Epidermal melanocyte (primary cell): ENCODE measurements around the gene SLC6A4.
"Not testable (repeated sequence)": the region's sequence is repeated elsewhere in the genome, so short reads cannot be mapped to it uniquely, and the experiment has no call there.

Experiments
- DNase-seq: peaks from one replicate; pipeline ENCODE4 v3.0.0; 2011; ENCODE audit warnings: low spot score; ENCODE audit not compliant: insufficient read length

SLC6A4 gene

GRCh38 chr17:30219833-30220232, 15.7 kb downstream of the SLC6A4 start:
- DNase-seq: no peak

DNA sequence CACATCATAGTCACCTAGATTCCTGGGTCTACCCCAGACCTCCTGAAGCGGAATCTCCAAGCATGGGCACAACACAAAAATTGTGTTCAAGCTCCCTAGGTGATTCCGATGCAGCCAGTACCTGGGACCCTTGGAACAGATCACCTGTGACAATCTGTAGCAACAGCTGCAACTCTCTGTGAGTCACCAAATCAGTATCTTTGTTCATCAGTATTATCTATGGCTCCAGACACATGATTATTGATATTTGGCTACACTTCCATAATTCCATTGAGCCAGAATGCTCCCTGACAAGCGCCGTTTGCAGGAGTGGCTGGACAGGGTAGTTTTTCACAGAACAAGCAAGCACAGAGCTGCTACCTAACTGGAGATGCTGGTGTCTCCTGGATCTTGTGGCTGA, 16.2 kb downstream of the SLC6A4 start:
- DNase-seq: no peak

DNA sequence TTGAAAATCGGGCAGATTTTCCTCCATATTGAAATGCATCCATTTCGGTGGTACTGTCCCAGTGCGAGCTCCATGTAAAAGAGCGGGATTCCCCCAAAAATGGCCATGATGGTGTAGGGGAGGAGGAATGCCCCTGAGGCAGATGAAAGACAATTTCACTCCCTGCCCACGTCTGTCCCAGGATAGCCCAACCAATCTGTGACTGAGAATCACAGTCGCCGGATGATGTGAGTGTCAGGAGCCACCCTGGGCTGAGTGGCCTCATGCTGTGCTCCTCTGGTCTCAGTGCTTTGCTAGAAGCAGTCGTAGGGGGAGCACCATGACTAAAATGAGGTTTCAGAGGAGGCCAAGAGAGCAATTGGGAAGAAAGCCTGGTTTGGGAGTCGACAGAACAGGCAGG, 16.7 kb downstream of the SLC6A4 start:
- no peak for DNase-seq

DNA sequence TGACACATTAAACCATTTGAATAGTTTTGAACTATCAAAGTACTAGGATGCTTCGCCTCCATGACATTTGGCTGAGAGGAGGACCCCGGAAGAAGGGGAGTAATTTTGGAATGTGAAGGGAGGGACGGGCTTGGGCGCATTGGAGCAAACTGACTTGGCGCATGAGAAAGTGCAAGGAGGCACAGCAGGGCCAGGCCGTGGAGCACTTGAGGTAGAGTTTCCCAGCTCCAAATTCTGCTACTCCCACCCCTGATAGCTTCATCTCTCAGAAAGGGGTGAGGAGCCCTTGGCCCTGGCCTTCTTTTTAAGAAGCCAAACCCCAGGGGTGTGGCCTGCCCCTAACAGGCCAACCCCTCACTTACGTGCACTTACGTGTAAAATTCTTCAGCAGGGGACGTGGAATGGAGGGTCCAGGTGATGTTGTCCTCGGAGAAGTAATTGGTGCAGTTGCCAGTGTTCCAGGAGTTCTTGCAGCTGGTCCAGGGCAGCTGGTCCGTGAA, 17.7 kb downstream of the SLC6A4 start:
- DNase-seq: no peak

DNA sequence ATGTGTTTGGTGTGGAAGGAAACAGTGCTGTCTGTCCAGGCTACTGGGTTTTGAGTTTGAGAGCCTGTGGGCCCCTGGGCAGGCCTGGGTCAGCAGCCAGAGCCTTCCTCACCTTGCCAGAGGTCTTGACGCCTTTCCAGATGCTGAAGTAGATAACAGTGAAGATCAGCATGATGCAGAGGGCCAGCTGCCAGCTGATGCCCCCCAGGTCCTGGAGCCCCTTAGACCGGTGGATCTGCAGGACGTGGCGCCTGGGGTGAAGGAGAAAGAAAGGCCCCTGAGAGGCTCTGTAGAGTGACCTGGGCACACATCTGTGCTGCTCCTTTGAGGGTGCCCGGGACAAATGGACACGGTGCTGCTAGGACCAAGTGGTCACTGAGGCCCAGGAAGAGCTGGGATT, 18.4 kb downstream of the SLC6A4 start:
- no peak for DNase-seq

GRCh38 chr17:30212750-30213149, 22.7 kb downstream of the SLC6A4 start:
- no peak for DNase-seq

DNA sequence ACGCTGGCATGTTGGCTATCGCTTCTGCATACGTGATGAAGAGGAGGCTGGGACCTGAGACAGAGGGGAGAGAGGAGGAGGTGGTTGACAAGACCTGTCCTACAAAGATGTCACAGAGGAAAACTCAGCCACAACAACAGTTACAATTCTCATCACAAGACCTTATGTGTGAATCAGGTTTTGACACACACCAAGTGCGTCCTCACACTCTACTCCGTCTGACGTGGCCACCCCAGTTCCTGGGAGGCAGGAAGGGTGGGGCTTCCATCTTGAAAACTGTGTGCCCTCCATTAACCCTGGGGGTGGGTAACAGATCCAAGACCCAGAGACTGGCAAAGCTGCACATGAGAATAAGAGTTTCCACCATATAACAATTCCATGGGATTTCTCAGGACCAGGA, 24.1 kb downstream of the SLC6A4 start:
- no peak for DNase-seq

- no peak for DNase-seq
These were observed 24.6 kb downstream of the SLC6A4 start for GRCh38 chr17:30210901-30211300.

GRCh38 chr17:30210366-30210765, 25.1 kb downstream of the SLC6A4 start:
- DNase-seq: no peak

DNA sequence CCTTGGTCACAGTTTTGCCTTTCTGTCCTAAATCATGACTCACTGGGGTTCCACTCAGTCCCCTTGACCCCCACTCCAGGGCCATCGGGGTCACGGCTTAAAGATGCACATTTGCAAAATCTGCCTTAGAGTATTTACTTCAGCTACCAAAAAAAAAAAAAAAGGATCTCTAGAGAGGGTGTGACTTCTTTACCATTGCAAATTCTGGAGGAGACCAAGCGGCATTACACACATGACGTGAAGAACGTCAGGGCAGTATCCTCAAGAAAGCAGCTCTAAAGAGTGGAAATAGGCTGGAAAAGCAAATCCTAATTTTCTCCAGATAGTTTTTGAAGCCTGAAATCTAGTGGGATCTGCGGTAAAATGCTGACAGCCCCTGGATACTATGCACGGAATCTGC, 25.6 kb downstream of the SLC6A4 start:
- no peak for DNase-seq

GRCh38 chr17:30208214-30208613, 27.3 kb downstream of the SLC6A4 start:
- DNase-seq: no peak

DNA sequence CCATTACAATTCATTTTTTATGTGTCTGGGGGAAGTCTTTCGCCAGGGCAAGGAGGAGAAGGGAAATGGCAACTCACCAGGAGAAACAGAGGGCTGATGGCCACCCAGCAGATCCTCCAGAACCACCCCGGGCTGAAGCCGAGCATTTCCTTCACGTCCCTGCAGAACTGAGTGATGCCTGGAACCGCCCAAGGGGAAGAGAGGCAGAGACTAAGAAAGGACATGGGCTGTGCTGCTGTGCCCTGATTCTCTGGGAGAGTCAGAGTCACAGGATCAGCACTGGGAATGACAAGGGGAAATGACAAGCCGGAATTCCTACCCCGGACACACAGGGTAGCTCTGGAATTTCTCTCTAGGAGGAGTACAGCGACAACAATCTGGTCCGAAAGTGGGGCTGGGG, 27.8 kb downstream of the SLC6A4 start:
- no peak for DNase-seq

DNA sequence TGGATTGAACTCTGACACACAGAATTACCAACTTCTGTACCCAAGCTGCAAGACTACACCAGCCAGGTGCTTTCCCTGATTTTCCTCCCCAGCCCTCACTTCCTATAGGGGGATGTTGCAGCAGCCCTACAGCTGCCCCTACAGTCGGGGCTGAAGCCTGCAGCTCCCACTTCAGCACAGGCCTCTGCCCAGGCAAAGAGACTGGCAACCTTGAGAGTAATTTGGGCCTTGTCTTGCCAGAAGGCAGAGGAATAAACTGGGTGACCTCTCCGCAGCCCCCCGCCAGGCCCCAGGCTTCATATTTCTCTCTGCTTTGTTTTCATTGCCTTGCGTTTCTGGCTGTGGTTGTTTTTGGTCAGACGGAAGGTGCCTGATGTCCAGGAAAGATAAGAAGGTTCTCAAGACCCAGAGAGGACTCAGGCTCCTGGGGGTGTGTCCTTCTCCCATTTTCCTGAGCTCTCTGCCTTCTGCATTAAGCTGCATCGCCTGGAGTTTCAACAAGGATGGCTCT, 32.0 kb downstream of the SLC6A4 start:
- DNase-seq: no peak

DNA sequence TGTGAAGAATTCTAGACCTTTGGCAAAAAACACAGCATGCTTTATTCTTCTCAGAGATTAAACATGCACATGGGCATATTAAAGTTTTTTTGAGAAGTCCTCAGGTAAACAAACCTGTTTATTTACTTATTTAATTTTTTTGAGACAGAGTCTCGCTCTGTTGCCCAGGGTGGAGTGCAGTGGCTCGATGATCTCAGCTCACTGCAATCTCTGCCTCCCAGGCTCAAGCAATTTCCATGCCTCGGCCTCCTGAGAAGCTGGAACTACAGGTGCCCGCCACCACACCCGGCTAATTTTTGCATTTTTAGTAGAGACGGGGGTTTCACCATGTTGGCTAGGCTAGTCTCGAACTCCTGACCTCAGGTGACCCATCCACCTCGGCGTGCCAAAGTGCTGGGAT, 34.8 kb downstream of the SLC6A4 start:
- DNase-seq: not testable (repeated sequence)

GRCh38 chr17:30200106-30200505, 35.4 kb downstream of the SLC6A4 start:
- DNase-seq: no peak

GRCh38 chr17:30199600-30199999, 35.9 kb downstream of the SLC6A4 start:
- no peak for DNase-seq

DNA sequence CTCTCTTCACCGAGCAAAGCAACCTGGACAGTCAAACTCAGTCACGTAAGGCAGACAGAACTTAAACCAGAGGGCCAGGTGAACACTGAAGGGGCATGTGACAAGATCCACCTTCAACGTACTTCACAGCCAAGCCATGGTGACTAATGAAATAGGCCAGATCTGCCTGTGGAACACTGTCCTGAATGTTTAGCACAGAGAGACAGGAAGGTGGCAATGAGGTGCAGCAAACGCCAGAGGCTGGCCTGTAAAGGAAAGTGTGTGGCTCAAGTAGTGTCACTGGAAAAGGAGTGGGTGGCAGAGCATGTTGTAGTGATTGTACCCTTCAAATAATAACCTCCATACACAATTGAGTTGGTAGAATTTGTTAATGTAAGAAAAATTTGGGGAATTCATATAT, 38.1 kb downstream of the SLC6A4 start:
- no peak for DNase-seq

DNA sequence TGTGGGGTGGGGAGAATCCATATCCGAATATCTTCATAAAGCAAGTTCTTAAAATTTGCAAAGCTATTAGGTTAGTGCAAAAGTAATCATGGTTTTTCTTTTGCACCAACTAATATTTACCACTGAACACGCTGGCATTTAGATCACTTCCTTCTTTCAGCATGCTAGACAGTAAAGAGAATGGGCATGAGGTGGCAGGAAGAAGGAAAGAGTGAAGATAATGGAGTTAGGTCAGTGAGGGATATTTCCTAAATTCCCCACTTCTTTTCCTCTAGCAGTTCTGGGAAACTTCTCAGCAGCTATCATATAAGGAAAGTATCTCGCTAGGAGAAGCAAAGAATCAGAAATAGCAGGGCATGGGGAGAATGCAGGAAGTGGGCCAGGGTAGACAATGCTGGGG, 39.0 kb downstream of the SLC6A4 start:
- DNase-seq: no peak

DNA sequence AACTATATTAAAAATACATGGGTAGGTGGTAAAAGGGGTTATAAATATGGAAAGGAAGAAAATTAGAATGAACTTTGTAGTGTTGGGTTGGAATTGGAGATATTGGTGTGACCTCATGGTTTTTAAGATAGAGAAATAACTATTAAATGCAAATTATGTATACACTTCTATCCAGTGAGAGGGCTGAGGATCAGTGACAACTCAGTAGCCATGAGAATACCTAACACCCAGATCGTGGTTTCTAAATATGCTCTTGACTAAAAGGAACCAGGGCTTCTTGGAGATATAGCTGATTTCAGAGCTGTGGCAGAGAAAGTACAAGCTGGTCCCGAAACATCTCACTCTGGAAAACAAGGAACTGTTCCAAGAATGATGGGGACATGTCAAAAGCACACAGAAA, 44.4 kb downstream of the SLC6A4 start:
- DNase-seq: no peak

GRCh38 chr17:30188211-30188939, 47.1 kb downstream of the SLC6A4 start:
- no peak for DNase-seq

- no peak for DNase-seq
These were observed 47.9 kb downstream of the SLC6A4 start for GRCh38 chr17:30187573-30187972.

GRCh38 chr17:30186761-30187160, 48.7 kb downstream of the SLC6A4 start:
- DNase-seq: no peak

- DNase-seq: no peak
These were observed 58.6 kb downstream of the SLC6A4 start for GRCh38 chr17:30176855-30177254.
